Measurements from ENCODE around the gene LIMS1.
"Not testable (repeated sequence)": the region's sequence is repeated elsewhere in the genome, so short reads cannot be mapped to it uniquely, and the experiment has no call there.

Gene LIMS1

GRCh38 chr2:108637304-108637669, 103.0 kb downstream of the LIMS1 start:
- no peak for DNase-seq

- no peak for DNase-seq
Measured at GRCh38 chr2:108640731-108641130, 106.5 kb downstream of the LIMS1 start.

- DNase-seq = no peak
Measured at GRCh38 chr2:108641756-108642155, 107.5 kb downstream of the LIMS1 start.

GRCh38 chr2:108643261-108643849, 109.1 kb downstream of the LIMS1 start:
- no peak for DNase-seq

GRCh38 chr2:108643862-108644261, 109.6 kb downstream of the LIMS1 start:
- DNase-seq = not testable (repeated sequence)

GRCh38 chr2:108644446-108644845, 110.2 kb downstream of the LIMS1 start:
- not testable (repeated sequence) for DNase-seq

- not testable (repeated sequence) for DNase-seq
Measured at GRCh38 chr2:108648796-108649195, 114.5 kb downstream of the LIMS1 start.

GRCh38 chr2:108650465-108650864, 116.2 kb downstream of the LIMS1 start:
- DNase-seq = not testable (repeated sequence)

GRCh38 chr2:108651468-108651867, 117.2 kb downstream of the LIMS1 start:
- not testable (repeated sequence) for DNase-seq

- peak; percentile 52 for DNase-seq
Measured at GRCh38 chr2:108652187-108652931, 118.1 kb downstream of the LIMS1 start.

GRCh38 chr2:108653425-108653824, 119.2 kb downstream of the LIMS1 start:
- not testable (repeated sequence) for DNase-seq

- DNase-seq = not testable (repeated sequence)
Measured at GRCh38 chr2:108653849-108654248, 119.6 kb downstream of the LIMS1 start.

- not testable (repeated sequence) for DNase-seq
Measured at GRCh38 chr2:108654521-108655125, 120.4 kb downstream of the LIMS1 start.

- DNase-seq = not testable (repeated sequence)
Measured at GRCh38 chr2:108655270-108655669, 121.0 kb downstream of the LIMS1 start.

- not testable (repeated sequence) for DNase-seq
Measured at GRCh38 chr2:108656282-108656681, 122.0 kb downstream of the LIMS1 start.

- not testable (repeated sequence) for DNase-seq
Measured at GRCh38 chr2:108657517-108657916, 123.2 kb downstream of the LIMS1 start.

GRCh38 chr2:108658553-108658952, 124.3 kb downstream of the LIMS1 start:
- not testable (repeated sequence) for DNase-seq

GRCh38 chr2:108661493-108661892, 127.2 kb downstream of the LIMS1 start:
- DNase-seq = not testable (repeated sequence)

GRCh38 chr2:108662207-108662612, 127.9 kb downstream of the LIMS1 start:
- DNase-seq = not testable (repeated sequence)

GRCh38 chr2:108663346-108663745, 129.1 kb downstream of the LIMS1 start:
- not testable (repeated sequence) for DNase-seq

GRCh38 chr2:108664089-108664488, 129.8 kb downstream of the LIMS1 start:
- not testable (repeated sequence) for DNase-seq

- not testable (repeated sequence) for DNase-seq
Measured at GRCh38 chr2:108664979-108665378, 130.7 kb downstream of the LIMS1 start.

GRCh38 chr2:108665975-108666374, 131.7 kb downstream of the LIMS1 start:
- not testable (repeated sequence) for DNase-seq

GRCh38 chr2:108667140-108667539, 132.9 kb downstream of the LIMS1 start:
- DNase-seq = not testable (repeated sequence)
